Left forelimb (tissue), 1 donor: ENCODE results near the gene ZSCAN31.

Experiments
- DNase-seq: peaks from one replicate; pipeline ENCODE4 v3.0.0-alpha.2; 2018; ENCODE audit warnings: low spot score

Gene ZSCAN31

GRCh38 chr6:28353356-28353755, 17.4 kb upstream of the ZSCAN31 start:
- no peak for DNase-seq

GRCh38 chr6:28351493-28351925, 15.6 kb upstream of the ZSCAN31 start:
- no peak for DNase-seq

GRCh38 chr6:28351087-28351486, 15.1 kb upstream of the ZSCAN31 start:
- DNase-seq = no peak

- DNase-seq = peak; percentile 83
Measured at GRCh38 chr6:28349892-28350737, 14.2 kb upstream of the ZSCAN31 start, which contains the start of gene ZKSCAN3. TSS of gene ZKSCAN3 (plus strand) at chr6:28349947. CDS start at chr6:28359587, 9,640 bp downstream.

GRCh38 chr6:28349344-28349891, 13.5 kb upstream of the ZSCAN31 start:
- DNase-seq = no peak

GRCh38 chr6:28347119-28347518, 11.2 kb upstream of the ZSCAN31 start:
- DNase-seq = no peak

GRCh38 chr6:28345201-28345600, 9.3 kb upstream of the ZSCAN31 start:
- DNase-seq = no peak

GRCh38 chr6:28343898-28344677, 8.1 kb upstream of the ZSCAN31 start:
- no peak for DNase-seq

- DNase-seq = no peak
Measured at GRCh38 chr6:28340310-28341095, 4.6 kb upstream of the ZSCAN31 start.

GRCh38 chr6:28337121-28337520, 1.2 kb upstream of the ZSCAN31 start:
- no peak for DNase-seq

GRCh38 chr6:28336284-28337120, 554 bp upstream of the ZSCAN31 start:
- no peak for DNase-seq

GRCh38 chr6:28335040-28335563, 846 bp downstream of the ZSCAN31 start:
- DNase-seq = no peak

- no peak for DNase-seq
Measured at GRCh38 chr6:28334286-28335039, 1.5 kb downstream of the ZSCAN31 start.

GRCh38 chr6:28333599-28334018, 2.3 kb downstream of the ZSCAN31 start:
- DNase-seq = no peak

- no peak for DNase-seq
Measured at GRCh38 chr6:28333047-28333446, 2.9 kb downstream of the ZSCAN31 start.

GRCh38 chr6:28330041-28330440, 5.9 kb downstream of the ZSCAN31 start:
- no peak for DNase-seq

GRCh38 chr6:28326371-28326948, 9.5 kb downstream of the ZSCAN31 start:
- DNase-seq = no peak

GRCh38 chr6:28323813-28324424, 12.0 kb downstream of the ZSCAN31 start:
- DNase-seq = no peak

GRCh38 chr6:28322661-28323060, 13.3 kb downstream of the ZSCAN31 start:
- DNase-seq = no peak
